HS-27A (cell line): ENCODE measurements around the gene CCDC170.
"Not testable (repeated sequence)": the region's sequence is repeated elsewhere in the genome, so short reads cannot be mapped to it uniquely, and the experiment has no call there.

Source experiments
- DNase-seq: peaks from one replicate; pipeline ENCODE4 v3.0.0-alpha.2; 2012; ENCODE audit warnings: low read depth, missing footprints

The CCDC170 gene

DNA sequence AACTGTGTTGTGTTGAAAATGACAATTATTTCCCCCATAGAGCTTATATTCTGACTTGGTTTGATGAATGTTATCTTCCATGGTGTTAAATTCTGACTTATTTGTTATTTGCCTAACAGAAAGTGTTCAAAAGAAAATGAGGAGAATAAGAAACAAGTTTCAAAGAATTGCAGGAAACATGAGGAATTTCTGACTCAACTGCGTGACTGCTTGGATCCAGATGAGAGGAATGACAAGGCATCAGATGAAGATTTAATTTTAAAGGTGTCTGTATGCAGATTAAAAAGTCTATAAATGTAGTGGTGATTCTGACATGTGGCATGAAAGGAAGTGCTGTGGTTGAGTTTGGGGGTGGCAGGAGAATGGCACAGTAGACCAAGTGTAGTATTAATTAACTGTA, 50.6 kb downstream of the CCDC170 start:
- no peak for DNase-seq

GRCh38 chr6:151544884-151545283, 51.1 kb downstream of the CCDC170 start:
- DNase-seq, result not testable (repeated sequence)

GRCh38 chr6:151546941-151547659, 53.3 kb downstream of the CCDC170 start:
- no peak for DNase-seq

- no peak for DNase-seq
These were observed 54.4 kb downstream of the CCDC170 start for GRCh38 chr6:151548201-151548600.

DNA sequence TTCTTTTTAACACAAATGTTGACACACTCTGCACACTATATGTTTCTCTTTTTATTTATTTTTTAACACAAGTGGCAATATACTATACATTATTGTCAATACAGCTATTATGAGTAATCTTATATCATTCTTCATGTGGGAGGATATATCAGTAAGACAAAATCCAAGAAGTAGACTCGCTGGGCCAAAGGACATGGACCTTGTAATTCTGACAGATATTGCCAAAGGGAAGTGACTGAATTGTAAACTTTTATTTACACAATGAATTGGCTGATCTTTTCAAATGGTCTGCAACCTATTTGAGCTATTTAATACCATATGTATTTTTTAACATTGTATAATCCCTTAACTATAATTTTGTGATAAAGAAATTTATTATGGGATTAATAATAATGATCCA, 56.0 kb downstream of the CCDC170 start:
- no peak for DNase-seq

GRCh38 chr6:151550618-151551017, 56.8 kb downstream of the CCDC170 start:
- no peak for DNase-seq

DNA sequence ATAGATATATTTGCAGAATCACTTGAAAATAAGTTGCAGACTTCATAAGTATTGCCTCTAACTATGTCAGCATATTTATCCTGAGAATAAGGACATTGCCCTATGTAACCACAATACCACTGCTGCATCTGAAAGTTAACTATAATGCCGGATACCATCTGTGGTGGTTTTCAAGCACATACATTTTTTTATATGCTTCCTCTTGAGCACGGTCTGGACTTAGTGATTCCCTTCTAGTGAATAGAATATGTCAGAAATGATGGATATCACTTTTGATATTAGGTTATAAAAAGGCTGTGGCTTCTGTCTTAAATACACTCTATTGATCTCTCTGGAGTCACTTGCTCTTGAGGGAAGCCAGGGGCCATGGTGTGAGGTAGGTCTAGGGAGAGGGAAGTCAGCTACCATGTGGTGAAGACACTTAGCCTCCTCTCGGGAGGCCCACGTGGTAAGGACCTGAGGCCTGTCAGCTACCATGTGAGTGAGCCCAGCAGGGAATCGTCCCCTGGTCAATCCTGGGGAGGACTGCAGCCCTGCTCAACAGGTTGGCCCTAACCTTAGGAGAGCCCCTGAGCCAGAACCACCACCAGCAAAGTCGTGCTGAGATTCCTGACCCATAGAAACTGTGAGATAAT, 57.5 kb downstream of the CCDC170 start:
- no peak for DNase-seq

- no peak for DNase-seq
These were observed 59.8 kb downstream of the CCDC170 start for GRCh38 chr6:151553416-151554165.

DNA sequence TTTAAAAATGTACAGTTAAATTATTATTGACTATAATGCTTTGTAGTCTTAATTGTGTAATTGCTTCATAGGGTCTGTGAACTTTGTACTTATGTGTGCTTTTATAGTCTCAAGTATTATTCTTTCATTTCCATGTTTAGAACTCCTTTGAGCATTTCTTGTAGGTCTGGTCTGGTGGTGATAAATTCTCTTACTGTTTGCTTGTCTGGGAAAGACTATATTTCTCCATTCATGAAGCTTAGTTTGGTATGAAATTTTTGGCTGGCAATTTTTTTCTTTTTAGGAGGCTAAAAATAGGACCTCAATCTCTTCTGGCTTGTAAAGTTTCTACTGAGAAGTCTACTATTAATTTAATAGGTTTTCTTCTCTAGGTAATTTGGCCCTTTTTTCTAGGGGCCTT, 67.4 kb downstream of the CCDC170 start:
- DNase-seq, result no peak

- no peak for DNase-seq
These were observed 70.8 kb downstream of the CCDC170 start for GRCh38 chr6:151564654-151565053.

- no peak for DNase-seq
These were observed 72.1 kb downstream of the CCDC170 start for GRCh38 chr6:151565940-151566339.

DNA sequence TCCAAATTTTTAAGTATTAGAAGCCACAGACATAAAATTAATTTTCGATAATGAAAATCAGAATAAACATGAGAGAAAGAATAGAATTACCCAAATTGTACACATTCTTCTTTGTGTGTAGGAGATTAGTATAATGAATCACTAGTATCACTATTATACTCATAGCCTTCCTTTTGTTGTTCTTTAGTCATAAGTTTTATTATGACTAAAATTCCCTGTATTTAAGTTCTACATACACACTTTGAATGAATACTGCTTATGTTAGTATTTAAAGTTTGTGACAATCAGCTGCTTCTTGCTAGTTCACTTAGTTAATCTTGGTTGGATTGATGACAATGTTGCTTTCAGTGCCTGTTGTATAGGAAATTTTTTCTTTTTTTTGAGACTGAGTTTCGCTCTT, 72.7 kb downstream of the CCDC170 start:
- no peak for DNase-seq

- no peak for DNase-seq
These were observed 82.8 kb downstream of the CCDC170 start for GRCh38 chr6:151576633-151577032.

GRCh38 chr6:151577257-151577656, 83.4 kb downstream of the CCDC170 start:
- DNase-seq, result no peak

GRCh38 chr6:151585741-151586140, 91.9 kb downstream of the CCDC170 start:
- DNase-seq, result no peak

DNA sequence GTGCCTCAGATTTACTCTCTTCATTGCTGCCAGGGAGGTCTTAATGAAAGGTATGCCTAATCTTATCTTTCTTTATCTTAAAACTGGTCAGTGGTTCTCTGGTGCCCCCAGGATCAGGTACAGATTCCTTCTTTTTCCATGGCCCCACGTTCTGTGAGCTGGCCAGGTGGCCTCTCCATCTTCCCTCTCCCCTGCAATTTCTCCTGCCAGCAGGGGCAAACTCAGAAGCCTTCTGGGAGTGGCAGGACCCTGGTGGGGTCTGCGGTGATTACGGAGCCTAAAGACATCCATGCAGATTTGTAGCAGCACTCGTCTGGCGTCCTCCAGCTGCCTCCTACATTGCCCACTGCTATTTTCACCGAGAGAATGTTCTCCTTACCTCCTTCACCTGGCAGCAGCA, 95.8 kb downstream of the CCDC170 start:
- no peak for DNase-seq

GRCh38 chr6:151590742-151591141, 96.9 kb downstream of the CCDC170 start:
- no peak for DNase-seq

- DNase-seq, result no peak
These were observed 98.8 kb downstream of the CCDC170 start for GRCh38 chr6:151592449-151593159.

GRCh38 chr6:151609146-151609902, 115.5 kb downstream of the CCDC170 start:
- DNase-seq, result no peak

DNA sequence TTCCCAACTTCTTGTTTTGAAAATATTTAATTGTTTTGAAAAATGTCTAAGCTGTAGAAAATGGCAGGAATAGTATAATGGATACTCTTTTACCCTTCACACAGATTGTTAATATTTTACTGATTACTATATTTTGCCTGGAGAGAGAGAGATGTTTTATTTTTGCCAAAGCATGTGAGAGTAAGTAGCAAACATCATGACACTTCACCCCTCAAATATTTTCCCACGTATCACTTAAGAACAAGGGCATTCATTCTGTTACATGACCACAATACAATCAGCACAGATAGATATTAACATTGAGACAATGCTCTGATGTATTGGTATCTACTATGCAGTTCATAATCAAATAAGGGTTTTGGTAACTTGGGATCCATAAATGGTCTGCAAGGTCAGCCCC, 116.5 kb downstream of the CCDC170 start:
- no peak for DNase-seq

DNA sequence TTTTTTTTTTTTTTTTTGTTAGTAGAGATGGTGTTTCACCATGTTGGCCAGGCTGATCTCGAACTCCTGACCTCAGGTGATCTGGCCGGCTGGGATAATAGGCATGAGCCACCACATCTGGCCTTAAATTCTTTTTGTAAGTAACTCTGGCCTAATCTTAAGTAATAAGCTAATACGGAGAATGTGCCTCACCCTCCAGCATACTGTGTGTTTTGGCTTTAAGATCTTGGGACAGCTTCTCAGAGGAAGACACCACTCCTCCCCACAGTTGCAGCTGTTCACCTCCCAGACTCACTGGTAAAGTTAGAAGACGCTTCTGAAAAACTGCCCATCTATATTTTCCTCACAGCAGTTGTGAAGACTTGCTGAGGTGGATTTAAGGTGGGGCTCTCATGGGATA, 120.8 kb downstream of the CCDC170 start:
- DNase-seq, result no peak

- no peak for DNase-seq
These were observed 122.3 kb downstream of the CCDC170 start for GRCh38 chr6:151616091-151616513.
